RWPE2 (cell line): ENCODE data around the gene PTPRU.

Experiments used
- ATAC-seq: fragments of 200-7000 bp; cut with Tn5 transposase; 3 replicates; pipeline ENCODE4 v1.9.1; 2021; ENCODE audit warnings: low read depth
- DNase-seq: peaks from one replicate; pipeline ENCODE4 v3.0.0-alpha.2; 2020; ENCODE audit warnings: low spot score
- H3K27ac ChIP-seq: fragments of 450-650 bp; 2 replicates; pipeline ENCODE4 v1.5.1; 2017; ENCODE audit warnings: mild to moderate bottlenecking; ENCODE audit not compliant: poor library complexity, severe bottlenecking
- H3K27me3 ChIP-seq: fragments of 250-450 bp; sonication (Bioruptor Pico); 2 replicates; pipeline ENCODE4 v1.5.1; 2021; ENCODE audit warnings: mild to moderate bottlenecking, moderate library complexity; ENCODE audit not compliant: insufficient read depth, poor library complexity, severe bottlenecking
- H3K36me3 ChIP-seq: fragments of 250-450 bp; sonication (Bioruptor Pico); 2 replicates; pipeline ENCODE4 v1.5.1; 2020; ENCODE audit warnings: low read depth, mild to moderate bottlenecking, moderate library complexity
- H3K4me1 ChIP-seq: fragments of 250-450 bp; sonication (Bioruptor Pico); 2 replicates; pipeline ENCODE4 v1.5.1; 2021; ENCODE audit warnings: mild to moderate bottlenecking, moderate library complexity; ENCODE audit not compliant: insufficient read depth, poor library complexity, severe bottlenecking
- H3K4me3 ChIP-seq: fragments of 250-450 bp; sonication (Bioruptor Pico); 2 replicates; pipeline ENCODE4 v1.5.1; 2021; ENCODE audit warnings: mild to moderate bottlenecking, moderate library complexity; ENCODE audit not compliant: severe bottlenecking
- H3K9me3 ChIP-seq: fragments of 250-450 bp; sonication (Bioruptor Pico); 2 replicates; pipeline ENCODE4 v1.5.1; 2021; ENCODE audit warnings: mild to moderate bottlenecking, moderate library complexity; ENCODE audit not compliant: severe bottlenecking
- TF ChIP-seq, protein P1 (sequence below): fragments of 450-650 bp; IDR thresholded peaks from one replicate; pipeline ENCODE4 v1.5.1; 2017; ENCODE audit warnings: mild to moderate bottlenecking, moderate library complexity; ENCODE audit not compliant: poor library complexity, severe bottlenecking

Gene PTPRU

DNA sequence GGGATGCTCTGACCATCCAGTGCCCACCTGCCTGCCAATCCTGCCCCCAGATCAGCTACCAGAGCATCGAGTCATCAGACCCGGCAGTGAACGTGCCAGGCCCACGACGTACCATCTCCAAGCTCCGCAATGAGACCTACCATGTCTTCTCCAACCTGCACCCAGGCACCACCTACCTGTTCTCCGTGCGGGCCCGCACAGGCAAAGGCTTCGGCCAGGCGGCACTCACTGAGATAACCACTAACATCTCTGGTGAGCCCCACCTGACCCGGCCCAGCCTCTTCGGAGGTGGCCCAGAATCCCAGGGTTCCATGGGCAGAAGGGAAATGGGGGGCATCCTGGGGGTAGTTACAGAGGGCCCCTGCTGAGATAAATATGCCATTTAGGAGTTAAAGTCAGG lies 43.1 kb downstream of the PTPRU start:
- DNase-seq: no peak
- no peak for ATAC-seq
- peaks cover 10% of the 10 kb centered on the region for H3K4me1 ChIP-seq
- TF ChIP-seq, protein P1, sequence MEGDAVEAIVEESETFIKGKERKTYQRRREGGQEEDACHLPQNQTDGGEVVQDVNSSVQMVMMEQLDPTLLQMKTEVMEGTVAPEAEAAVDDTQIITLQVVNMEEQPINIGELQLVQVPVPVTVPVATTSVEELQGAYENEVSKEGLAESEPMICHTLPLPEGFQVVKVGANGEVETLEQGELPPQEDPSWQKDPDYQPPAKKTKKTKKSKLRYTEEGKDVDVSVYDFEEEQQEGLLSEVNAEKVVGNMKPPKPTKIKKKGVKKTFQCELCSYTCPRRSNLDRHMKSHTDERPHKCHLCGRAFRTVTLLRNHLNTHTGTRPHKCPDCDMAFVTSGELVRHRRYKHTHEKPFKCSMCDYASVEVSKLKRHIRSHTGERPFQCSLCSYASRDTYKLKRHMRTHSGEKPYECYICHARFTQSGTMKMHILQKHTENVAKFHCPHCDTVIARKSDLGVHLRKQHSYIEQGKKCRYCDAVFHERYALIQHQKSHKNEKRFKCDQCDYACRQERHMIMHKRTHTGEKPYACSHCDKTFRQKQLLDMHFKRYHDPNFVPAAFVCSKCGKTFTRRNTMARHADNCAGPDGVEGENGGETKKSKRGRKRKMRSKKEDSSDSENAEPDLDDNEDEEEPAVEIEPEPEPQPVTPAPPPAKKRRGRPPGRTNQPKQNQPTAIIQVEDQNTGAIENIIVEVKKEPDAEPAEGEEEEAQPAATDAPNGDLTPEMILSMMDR: no peak
- peaks cover 32% of the 10 kb centered on the region for H3K36me3 ChIP-seq
- no peaks in the 10 kb centered on the region for H3K27me3 ChIP-seq
- no peak overlapping the region for H3K27ac ChIP-seq
- H3K9me3 ChIP-seq: no peaks in the 10 kb centered on the region
- no peak overlapping the region for H3K4me3 ChIP-seq

DNA sequence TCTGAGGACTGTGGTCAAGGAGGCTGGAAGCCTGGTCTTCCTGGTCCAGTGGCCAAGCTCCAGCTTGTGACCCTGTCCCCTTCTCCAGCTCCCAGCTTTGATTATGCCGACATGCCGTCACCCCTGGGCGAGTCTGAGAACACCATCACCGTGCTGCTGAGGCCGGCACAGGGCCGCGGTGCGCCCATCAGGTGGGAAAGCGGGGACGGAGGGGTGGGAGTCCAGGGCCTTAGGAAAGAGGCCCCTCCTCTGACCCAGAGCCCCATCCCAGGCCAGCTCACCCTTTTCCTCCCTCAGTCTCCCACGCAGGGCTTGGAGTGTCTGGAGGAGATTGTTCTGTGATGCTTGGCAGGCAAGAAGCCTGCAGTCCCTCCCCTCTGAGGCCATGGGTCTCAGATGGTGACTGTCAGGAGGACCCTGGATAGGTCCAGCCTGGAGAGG lies 43.6 kb downstream of the PTPRU start:
- Histone ChIP-seq H3K36me3 (peaks cover 32% of the 10 kb centered on the region), H3K27ac (no peak overlapping the region), H3K4me3 (no peak overlapping the region), H3K4me1 (peaks cover 10% of the 10 kb centered on the region), H3K9me3 (no peaks in the 10 kb centered on the region), H3K27me3 (no peaks in the 10 kb centered on the region)
- DNase-seq: no peak
- ATAC-seq: no peak
- TF ChIP-seq, protein P1: no peak

DNA sequence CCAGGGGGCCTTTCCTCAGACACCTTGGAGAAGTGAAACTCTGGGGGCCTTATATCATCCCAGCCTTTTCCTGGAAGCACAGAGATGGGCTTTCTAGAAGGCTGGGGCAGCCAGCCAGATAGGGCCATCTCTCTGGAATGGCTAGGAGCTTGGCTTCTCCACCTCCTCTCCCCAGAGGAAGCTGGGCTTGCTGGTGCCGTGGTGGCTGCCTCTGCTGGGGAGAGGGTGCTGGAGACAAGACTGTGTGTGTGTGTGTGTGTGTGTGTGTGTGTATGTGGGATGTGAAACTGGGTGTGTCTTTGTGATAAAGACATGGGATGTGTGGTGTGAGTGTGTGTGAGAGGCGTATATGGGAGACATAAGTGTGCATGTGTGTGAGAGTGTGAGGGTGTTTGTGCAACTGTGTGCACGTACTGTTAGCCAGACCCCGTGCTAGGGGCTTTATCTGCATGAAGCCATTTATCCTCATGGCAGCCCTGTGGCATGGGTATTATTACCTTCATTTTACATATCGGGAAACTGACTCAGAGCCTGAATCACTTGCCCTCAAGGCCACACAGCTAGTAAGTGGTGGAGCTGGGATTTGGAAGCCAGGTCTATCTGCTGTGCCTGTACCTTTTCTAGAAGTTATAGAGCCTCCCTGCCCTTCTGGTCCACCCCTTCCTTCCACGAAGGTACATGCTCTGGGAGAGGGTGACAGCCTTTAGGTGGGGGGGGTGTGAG lies 44.2 kb downstream of the PTPRU start:
- Histone ChIP-seq H3K36me3 (peaks cover 29% of the 10 kb centered on the region), H3K27ac (no peak overlapping the region), H3K4me3 (no peak overlapping the region), H3K4me1 (peaks cover 10% of the 10 kb centered on the region), H3K27me3 (no peaks in the 10 kb centered on the region), H3K9me3 (no peaks in the 10 kb centered on the region)
- TF ChIP-seq, protein P1: no peak
- DNase-seq (no peak), ATAC-seq (peak; percentile 79)

DNA sequence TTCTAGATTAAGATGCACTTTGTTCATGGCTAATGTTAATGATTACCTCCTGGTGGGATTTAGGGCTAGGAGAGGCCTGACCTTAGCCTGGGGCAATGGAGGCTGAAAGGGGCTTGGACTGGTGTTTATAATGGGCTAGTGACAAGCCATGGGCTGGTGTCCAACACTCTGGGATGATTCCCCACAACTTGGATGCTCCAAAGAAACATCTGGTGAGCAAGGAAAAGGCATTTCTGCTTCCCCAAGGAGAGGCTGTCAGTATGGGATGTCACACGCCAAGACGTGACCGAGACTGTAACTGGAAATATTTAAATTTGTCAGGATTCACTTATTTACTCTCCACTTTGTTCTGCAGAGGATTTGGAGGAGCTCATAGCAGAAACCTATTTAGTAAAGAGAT lies 45.2 kb downstream of the PTPRU start:
- TF ChIP-seq, protein P1: no peak
- Histone ChIP-seq H3K9me3 (no peaks in the 10 kb centered on the region), H3K36me3 (peaks cover 19% of the 10 kb centered on the region), H3K27me3 (no peaks in the 10 kb centered on the region), H3K4me3 (no peak overlapping the region), H3K4me1 (peaks cover 10% of the 10 kb centered on the region), H3K27ac (no peak overlapping the region)
- DNase-seq (no peak), ATAC-seq (no peak)
